Posterior cingulate gyrus (tissue), 11 donors: Measurements from ENCODE around the gene LMTK2.

Source experiments
- DNase-seq, 10 donors: peaks; one replicate each; pipeline versions ENCODE4 v3.0.0 to v3.0.0-alpha.2; 2020 to 2021; ENCODE audit warnings: mixed read lengths in 3 of 10
- intact Hi-C: fragments of 100-400 bp; cut with DNase I; formaldehyde crosslinking; loops from one replicate; pipeline ENCODE4 v1.15.1; 2023

Gene LMTK2

GRCh38 chr7:98194672-98195457 lies 88.2 kb downstream of the LMTK2 start:
- DNase-seq = peak in 1 of 10 donors; percentile 85
- intact Hi-C loops = no loop called here

DNA sequence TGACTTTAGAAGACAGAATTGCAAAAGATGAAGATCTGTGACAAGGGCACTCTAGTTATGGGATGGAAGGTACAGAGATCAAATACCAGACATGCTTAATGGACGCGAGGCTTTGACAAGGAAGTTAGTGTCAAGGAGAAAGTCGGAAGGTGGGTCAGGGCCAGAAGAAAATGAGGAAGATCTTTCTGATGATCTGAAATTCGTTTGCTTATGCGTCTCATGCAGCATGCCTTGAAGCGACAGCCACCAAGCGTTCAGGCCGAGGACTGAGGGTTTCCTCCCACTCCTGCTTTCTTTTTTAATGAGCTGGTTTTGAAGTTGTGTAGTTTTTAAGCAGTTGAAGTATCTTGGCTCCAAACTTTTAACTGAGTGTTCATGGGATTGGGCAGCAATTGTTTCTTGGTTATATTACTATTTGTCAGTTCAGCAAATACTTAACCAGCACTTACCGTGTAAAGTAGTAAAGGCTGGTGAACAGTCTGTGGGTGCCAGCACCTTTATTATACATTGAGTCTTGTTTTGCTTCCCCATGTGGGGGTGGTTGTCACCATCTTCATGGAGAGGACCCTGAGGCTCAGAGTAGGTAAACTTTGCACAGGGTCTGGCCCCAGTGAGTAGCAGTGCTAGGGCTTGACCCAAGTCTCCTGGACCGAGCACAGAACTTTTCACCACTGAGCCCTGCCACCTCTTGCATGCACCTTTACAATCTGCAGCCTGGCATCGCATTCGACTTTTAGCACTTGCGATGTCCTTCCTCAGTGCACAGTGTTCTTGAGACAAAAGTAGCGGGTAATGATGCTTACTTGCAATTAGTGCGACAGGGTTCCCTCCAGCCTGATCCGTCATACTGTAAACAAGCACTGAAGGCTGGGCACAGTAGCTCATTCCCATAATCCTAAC lies 90.3 kb downstream of the LMTK2 start:
- DNase-seq = peak in 1 of 10 donors; percentile 85
- intact Hi-C loops = no loop called here

DNA sequence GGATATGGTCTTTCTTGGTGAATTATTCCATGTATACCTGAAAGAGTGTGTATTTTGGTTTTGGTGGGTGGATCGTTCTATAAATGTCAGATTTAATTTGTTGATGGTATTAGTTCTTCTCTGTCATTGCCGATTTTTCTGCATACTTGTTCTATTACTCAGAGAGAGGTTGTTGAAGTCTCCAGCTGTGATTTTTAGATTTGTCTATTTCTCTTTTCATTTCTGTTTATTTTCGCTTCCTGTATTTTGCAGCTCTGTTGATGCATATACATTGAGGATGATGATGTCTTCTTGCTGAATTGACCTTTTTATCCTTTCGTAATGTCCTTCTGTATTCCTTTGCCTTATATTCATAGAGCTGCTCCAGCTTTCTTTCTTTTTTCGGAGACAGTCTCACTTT lies 92.5 kb downstream of the LMTK2 start:
- intact Hi-C loops = no loop called here
- no peak for DNase-seq

DNA sequence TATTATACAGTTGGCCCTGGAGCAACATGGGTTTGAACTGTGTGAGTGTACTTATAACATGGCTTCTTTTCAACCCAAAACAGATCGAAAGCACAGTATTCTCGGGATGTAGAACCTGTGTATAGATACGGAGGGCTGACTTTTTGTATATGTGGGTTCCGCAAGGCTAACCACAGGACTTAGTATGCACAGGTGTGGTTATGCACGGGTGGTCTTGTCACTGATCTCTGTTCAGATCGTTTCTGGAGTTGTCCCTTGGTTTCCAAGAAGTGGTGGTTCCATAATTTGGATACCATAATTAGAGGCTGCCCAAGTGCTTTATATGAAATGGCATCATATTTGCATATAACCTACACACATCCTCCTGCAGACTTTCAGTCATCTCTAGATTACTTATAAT lies 93.7 kb downstream of the LMTK2 start:
- intact Hi-C loops = no loop called here
- no peak for DNase-seq

- intact Hi-C loops = no loop called here
- DNase-seq = peak in 2 of 10 donors; percentile 7 to 58
These were observed 95.9 kb downstream of the LMTK2 start for GRCh38 chr7:98202367-98203195.

- DNase-seq = peak in 3 of 10 donors; percentile 11 to 70 (median 63)
- intact Hi-C loops = no loop called here
These were observed 96.8 kb downstream of the LMTK2 start for GRCh38 chr7:98203261-98203963.

DNA sequence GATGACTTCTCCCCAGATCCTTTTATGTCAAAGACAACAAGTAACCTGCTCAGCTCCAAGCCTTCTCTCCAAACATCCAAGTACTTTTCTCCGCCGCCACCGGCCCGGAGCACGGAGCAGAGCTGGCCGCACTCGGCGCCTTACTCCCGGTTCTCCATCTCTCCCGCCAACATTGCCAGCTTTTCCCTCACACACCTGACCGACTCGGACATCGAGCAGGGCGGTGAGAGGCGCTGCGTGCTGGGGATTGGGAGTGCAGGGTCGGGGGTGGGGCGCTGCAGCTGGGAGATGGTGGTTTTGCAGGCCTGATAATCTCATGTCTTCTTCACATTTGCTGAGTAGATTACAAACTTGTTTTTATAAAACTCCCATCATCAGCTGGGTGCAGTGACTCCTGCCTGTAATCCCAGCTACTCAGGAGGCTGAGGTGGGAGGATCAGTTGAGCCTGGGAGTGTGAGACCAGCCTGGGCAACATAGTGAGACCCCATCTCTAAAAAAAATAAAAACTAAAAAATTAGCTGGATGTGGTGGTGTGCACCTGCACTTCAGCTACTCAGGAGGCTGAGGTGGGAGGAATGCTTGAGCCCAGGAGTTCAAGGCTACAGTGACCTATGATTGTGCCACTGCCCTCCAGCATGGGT lies 97.4 kb downstream of the LMTK2 start:
- peak in 3 of 10 donors; percentile 2 to 62 (median 43) for DNase-seq
- intact Hi-C loops = no loop called here

- intact Hi-C loops = no loop called here
These were observed 98.0 kb downstream of the LMTK2 start for GRCh38 chr7:98204670-98205069.

GRCh38 chr7:98205162-98205845 lies 98.6 kb downstream of the LMTK2 start:
- peak in 2 of 10 donors; percentile 64 to 80 for DNase-seq
- intact Hi-C loops = no loop called here

More at GRCh38 chr7:98204670-98205069, 98.0 kb downstream of the LMTK2 start:
- peak in 1 of 10 donors; percentile 50 for DNase-seq

- intact Hi-C loops = no loop called here
These were observed 100.0 kb downstream of the LMTK2 start for GRCh38 chr7:98206451-98207330.

DNA sequence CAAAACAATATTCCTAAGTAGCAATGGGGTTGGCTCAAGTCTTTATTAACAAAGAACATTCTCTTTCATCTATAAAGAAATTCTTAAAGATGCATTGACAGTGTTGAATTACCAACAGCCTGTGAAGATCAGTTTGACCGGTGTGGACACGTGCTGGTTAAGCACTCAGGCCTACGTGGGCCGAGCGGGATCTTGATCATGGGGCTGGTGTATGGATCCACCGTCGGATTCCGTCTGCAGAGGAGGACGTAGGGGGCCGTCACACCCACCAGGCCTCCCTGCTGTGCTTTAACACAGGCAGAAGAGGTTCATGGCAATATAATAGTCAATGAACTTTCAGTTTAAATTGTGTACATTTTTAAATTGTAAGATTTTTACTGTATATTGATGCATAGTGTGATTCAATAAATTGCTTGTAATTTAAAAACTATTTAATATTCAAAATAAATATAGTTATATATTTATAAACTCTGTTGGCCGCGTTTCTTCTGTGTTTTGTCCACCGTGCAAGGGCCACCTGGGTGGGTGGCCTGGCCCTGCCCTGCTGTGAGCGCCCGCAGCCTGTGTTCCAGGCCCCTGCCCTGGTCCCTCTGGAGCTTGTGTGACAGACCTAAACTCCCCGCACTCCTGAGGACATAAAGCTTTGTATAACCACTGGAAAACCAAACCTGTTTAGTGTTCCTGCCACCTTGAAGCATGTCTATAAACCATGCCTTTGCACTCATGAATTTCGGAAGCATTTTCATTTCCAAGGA lies 102.7 kb downstream of the LMTK2 start:
- peak in 4 of 10 donors; percentile 8 to 78 (median 72) for DNase-seq
- intact Hi-C loops = no loop called here

More at GRCh38 chr7:98206451-98207330, 100.0 kb downstream of the LMTK2 start:
- peak in 3 of 10 donors; percentile 8 to 82 (median 71) for DNase-seq

DNA sequence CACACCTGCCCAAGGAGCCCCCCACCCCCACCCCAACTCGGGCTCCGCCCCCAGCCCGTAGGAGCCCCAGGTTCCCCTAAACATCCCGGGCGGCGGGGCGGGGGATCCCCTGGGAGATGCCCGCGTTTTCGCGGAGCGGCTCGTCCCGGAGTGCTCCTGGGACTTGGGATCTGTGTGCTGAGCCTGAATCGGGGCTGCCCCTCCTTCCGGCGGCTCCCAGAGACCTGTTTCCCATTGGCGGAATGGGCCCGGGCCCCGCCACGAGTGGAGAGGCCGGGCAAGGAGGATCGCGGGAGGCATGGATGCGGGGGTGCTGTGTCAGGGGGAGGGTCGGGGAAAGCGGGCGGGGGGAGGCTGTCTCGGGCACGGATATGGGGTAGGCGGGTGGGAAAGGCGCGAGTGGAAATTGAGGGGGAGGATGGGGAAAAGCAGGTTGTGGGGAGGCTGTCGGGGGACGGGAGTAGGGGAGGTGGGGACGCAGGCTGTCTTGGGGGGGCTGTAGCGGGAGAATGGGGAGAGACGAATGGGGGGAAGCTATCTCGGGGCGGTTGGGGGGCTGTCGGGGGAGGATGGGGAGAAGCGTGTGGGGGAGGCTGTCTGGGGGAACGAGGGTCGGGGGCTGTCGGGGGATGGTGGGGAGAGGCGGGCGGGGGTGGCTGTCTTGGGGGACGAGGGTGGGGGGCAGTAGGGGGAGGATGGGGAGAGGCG lies 104.0 kb downstream of the LMTK2 start:
- peak in 7 of 10 donors; percentile 34 to 91 (median 57) for DNase-seq

GRCh38 chr7:98211221-98211675 lies 104.6 kb downstream of the LMTK2 start, which contains the start of gene BHLHA15:
Gene BHLHA15 (plus strand): TSS chr7:98211439. CDS start chr7:98212310, 871 bp downstream.
- intact Hi-C loops = no loop called here
- DNase-seq = peak in 2 of 10 donors; percentile 8 to 71

More for the DNA sequence above, 104.0 kb downstream of the LMTK2 start:
- intact Hi-C loops = no loop called here

DNA sequence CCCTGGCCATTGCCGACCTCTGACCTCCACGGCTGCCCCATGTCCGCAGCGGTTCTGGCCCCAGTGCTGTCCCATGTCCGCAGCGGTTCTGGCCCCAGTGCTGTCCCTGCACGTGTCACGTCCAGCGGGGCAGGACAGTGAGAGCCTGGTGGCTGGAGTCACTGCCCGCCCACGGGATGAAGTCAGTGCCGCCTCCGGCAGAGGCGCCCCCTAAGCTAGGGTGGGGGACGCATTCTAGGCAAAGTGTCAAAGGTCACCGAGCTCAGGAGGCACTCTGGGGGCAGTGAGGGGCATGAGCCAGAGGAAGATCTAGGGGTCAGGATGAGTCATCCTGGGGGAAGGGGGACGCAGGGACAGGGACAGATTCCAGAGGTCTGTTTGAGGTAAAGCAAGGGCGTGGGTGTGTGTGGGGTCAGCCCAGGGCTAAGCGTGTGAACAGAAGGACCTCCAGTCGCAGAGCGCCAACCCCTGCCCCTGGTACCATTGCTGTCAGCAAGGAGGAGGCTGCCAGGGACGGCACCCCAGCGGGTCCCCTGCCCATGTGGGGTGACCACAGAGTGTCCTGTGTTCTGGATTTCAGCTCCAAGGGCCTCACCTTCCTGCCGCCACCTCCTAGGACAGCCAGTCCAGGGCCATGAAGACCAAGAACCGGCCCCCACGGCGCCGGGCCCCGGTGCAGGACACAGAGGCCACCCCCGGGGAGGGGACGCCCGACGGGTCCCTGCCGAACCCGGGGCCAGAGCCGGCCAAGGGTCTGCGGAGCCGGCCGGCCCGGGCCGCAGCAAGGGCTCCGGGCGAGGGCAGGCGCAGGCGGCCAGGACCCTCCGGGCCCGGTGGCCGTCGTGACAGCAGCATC lies 105.2 kb downstream of the LMTK2 start:
- DNase-seq = peak in 3 of 10 donors; percentile 6 to 87 (median 85)
- intact Hi-C loops = no loop called here

DNA sequence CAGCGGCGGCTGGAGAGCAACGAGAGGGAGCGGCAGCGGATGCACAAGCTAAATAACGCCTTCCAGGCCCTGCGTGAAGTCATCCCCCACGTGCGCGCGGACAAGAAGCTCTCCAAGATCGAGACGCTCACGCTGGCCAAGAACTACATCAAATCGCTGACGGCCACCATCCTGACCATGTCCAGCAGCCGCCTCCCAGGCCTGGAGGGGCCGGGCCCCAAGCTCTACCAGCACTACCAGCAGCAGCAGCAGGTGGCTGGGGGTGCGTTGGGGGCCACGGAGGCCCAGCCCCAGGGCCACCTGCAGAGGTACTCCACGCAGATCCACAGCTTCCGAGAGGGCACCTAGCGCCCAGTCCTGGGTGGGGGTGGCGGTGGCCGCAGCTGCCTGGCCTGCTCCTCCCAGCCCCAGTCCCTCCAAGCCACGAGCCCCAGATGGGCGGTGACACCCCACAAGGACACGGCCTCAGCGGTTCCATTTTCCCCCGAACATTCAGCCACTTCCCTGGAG lies 105.9 kb downstream of the LMTK2 start:
- peak in 4 of 10 donors; percentile 7 to 83 (median 73) for DNase-seq
- intact Hi-C loops = no loop called here
